VCaP (cell line): ENCODE measurements around the gene AP1G2.

Experiments used
- H3K27ac ChIP-seq: fragments of 450-650 bp; 2 replicates; pipeline ENCODE4 v1.5.1; 2017
- TF ChIP-seq, protein P1 (sequence below): fragments of 450-650 bp; conservative IDR thresholded peaks from 2 replicates; pipeline ENCODE4 v1.5.1; 2017; ENCODE audit warnings: mild to moderate bottlenecking, moderate library complexity

The AP1G2 gene

DNA sequence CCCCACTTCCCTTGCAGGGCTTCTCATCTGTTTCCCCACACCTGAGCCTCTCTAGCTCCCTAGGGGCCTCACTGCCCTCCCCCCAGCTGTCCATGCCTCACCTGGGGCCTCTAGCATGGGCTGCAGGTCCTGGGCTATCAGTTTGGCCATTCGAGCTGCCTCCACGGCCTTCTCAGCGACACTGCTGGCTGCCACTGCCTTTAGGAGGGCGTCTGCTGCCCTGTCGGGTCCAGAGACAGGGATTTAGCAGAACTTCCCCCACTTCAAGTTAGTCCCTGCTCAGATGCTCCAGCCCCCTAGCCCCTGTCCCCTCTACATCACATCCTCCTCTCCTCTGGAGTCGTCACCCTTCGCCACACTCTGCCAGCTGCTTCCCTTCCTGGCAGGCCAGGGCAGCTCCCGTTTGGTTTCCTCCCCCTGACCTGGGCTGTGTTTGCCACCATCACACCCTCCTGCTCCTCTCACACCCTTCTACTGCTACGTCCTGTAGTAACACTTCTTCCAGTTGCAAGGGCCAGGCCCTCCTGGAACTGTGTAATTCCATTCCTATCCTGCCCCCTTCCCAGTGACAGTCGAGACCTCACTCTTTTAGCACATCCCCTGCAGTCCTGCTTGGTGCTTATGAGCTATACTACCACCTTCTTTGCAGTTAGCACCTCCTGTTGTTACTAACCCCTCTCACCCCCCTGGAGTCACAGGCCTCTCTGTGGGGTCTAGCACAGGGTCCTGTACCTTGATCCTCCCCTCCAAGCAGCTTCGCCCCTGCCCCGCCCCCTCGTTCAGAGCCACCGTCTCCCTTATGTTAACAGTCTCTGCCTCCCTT, 4.3 kb upstream of the AP1G2 start:
- H3K27ac ChIP-seq = no peak overlapping the region
- TF ChIP-seq, protein P1, sequence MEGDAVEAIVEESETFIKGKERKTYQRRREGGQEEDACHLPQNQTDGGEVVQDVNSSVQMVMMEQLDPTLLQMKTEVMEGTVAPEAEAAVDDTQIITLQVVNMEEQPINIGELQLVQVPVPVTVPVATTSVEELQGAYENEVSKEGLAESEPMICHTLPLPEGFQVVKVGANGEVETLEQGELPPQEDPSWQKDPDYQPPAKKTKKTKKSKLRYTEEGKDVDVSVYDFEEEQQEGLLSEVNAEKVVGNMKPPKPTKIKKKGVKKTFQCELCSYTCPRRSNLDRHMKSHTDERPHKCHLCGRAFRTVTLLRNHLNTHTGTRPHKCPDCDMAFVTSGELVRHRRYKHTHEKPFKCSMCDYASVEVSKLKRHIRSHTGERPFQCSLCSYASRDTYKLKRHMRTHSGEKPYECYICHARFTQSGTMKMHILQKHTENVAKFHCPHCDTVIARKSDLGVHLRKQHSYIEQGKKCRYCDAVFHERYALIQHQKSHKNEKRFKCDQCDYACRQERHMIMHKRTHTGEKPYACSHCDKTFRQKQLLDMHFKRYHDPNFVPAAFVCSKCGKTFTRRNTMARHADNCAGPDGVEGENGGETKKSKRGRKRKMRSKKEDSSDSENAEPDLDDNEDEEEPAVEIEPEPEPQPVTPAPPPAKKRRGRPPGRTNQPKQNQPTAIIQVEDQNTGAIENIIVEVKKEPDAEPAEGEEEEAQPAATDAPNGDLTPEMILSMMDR = no peak

DNA sequence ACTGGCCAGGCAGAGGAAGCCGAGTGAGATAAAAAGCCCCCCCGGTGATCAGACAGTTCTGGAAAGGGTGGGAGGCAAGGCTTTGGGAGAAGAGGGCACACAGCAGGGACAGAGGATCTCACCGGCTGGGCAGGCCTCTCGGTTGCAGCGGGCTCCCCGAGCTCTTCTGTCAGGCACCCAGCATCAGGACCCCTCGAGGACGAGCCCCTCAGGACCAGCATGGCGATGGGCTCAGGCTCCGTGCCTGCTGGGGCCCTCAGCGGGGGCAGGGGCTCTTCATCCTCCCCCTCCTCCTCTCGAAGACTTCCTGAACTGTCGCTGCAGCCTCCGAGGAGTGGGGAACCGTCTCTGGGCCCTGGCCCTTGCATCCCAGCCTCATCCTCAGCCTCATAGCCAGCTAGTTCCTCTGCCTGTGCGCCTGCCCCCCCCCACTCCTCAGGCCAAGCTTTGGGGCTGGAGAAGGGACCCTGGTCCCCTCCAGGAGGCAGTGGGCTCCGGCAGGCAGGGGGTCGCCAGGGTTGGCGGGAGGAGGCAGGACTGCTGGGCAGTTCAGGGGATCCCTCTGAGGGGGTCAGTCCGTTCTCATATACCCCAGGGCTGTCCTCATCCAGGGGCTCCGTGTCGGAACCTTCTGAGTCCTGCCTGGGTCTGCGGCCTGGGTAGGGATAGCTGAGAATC, 3.4 kb upstream of the AP1G2 start:
- H3K27ac ChIP-seq = no peak overlapping the region
- TF ChIP-seq, protein P1 = no peak

DNA sequence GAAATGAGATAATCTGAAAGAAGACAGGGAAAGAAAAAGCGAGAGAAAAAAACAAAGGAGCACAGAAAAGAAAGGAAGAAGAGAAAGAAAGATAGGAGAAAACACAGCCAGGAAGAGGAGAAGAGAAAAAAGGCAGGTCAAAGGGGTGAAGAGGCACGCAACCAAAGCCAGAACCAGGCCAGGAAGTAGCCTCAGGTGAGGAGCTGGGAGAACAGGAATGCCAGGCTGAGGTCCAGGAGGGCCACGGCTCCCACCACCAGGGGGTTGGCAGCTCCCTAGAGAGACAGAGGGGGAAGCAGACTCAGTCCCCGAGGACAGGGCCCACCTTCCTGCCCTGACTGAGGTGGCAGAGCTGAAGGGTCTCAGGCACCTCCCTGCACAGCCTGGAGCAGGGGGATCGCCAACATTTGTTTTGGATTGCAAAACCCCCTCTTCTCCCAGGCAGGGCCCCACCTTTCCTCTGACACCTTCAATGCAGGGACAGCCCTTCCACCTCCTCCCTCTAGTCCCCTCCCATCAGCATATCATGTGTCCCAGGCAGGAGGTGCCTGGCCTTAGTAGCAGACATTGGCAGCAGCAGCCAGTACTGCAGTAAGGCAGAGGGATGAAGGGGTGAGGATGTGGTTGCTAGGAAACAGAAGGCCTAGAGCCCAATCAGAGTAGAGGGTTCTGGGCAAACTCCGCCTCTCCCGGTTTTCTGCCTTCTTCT, 2.0 kb upstream of the AP1G2 start:
- H3K27ac ChIP-seq = peak overlapping the region; percentile 88

DNA sequence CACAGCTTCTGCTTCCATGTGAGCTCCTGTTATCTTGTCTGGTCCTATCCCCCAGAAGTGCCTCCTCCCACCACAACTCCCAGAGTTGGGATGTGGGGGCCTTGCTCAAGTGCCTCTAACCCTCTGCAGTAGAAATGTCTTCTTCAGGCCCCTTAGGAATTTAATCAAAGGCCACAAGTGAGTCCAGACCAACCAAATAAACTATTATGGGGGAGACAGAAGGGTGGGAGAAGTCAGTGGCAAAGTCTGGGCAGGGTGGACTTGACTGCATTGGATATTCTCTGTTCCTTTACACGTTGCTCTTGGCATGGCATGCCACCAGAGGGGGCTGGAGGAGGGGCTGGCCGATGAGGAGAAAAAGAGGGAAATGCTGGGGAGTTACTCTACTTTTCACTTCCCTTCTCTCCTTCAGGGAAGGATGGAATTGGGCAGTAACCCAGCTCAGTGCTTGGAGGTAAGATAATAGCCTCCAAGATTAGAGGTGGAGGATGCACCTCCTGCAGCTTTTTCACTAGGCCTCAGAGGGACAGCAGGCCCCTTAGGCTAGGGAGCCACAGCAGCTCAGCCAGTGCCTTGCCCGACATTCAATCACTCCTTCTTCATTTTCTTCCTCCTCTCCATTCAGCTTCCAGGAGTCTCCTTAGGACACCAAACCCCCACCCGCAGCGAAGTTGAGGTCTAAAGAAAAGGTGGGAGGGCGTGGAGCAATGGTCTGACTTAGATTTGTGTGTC, 1.2 kb upstream of the AP1G2 start:
- TF ChIP-seq, protein P1 = peak; percentile 34
- peak overlapping the region; percentile 88 for H3K27ac ChIP-seq

More for the DNA sequence above, 2.0 kb upstream of the AP1G2 start:
- TF ChIP-seq, protein P1 = no peak

DNA sequence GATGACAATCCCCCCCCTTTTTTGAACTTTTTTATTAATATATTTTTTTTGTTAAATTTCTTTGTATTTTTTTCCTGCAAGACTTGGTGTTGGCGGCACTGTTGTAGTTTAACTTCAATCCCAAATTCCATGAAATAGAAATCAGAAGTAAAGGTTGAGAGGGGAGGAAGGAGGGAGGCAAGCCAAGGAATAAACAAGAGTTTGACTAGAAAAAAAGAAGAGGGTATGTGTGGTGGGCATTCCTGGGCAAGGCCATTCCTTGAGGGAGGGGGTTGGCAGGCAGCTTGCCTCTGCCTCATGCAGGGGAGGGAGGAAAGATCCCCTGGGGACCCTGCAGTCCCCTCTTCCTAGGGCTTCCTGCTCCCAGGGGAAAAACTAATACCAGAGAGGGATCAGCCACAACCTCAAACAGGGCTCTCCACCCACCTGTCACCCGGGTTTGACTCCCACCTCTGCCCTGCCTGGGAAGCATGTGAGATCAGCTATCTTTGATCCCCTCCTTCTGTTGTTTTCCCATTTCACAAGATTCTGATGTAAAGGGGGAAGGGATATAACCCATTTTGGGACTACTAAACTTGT, 519 bp upstream of the AP1G2 start:
- TF ChIP-seq, protein P1 = no peak
- peak overlapping the region; percentile 88 for H3K27ac ChIP-seq

DNA sequence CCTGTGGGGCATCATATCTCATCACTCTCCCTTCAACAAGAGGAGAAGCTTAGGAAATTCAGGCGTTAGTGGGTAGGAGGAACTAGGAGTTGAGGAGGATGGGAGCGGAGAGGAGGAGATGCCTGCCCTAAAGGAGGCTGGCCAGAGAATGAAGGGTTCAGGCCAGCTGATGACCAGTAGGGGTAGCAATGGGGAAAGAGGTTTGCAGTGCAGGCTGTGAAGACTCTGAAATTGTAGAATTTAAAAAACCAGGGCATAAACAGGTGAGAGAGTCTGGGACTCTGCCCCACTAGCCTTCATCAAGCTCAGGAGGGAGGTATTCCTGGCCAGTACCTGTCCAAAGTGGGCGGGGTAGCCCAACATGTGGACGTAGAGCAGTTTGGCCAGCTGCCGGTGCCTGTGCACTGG, 809 bp downstream of the AP1G2 start:
- TF ChIP-seq, protein P1 = no peak
- peak overlapping the region; percentile 88 for H3K27ac ChIP-seq
